Brain microvascular endothelial cell (primary cell): ENCODE data around the gene ADGRB3.
"Not testable (repeated sequence)": the region's sequence is repeated elsewhere in the genome, so short reads cannot be mapped to it uniquely, and the experiment has no call there.

Experiments
- DNase-seq: peaks from one replicate; pipeline ENCODE4 v3.0.0-alpha.2; 2020
- H3K27ac ChIP-seq: fragments of 250-450 bp; sonication (Bioruptor Pico); 2 replicates; pipeline ENCODE4 v1.5.1; 2020; ENCODE audit warnings: mild to moderate bottlenecking, moderate library complexity
- H3K27me3 ChIP-seq: fragments of 250-450 bp; sonication (Bioruptor Pico); replicated peaks from 2 replicates; pipeline ENCODE4 v1.5.1; 2020; ENCODE audit warnings: mild to moderate bottlenecking
- H3K36me3 ChIP-seq: fragments of 250-450 bp; sonication (Bioruptor Pico); replicated peaks from 2 replicates; pipeline ENCODE4 v1.5.1; 2020; ENCODE audit warnings: mild to moderate bottlenecking
- H3K4me3 ChIP-seq: 2 replicates; pipeline ENCODE4 v1.5.1; 2011; ENCODE audit warnings: low read depth, mild to moderate bottlenecking, control low read depth, low read length, moderate library complexity
- in situ Hi-C: cut with HindIII; loops from 2 replicates; pipeline ENCODE4 v1.10.0; 2017; ENCODE audit warnings: low sequenced_read_pairs, low pct_ligation_motif_present
- TF ChIP-seq, protein P1 (sequence below): IDR thresholded peaks from 2 replicates; pipeline ENCODE4 v1.5.1; 2011; ENCODE audit warnings: low read depth, mild to moderate bottlenecking, moderate library complexity, low read length, control low read depth, inconsistent platforms; ENCODE audit errors: missing control alignments

Gene ADGRB3

DNA sequence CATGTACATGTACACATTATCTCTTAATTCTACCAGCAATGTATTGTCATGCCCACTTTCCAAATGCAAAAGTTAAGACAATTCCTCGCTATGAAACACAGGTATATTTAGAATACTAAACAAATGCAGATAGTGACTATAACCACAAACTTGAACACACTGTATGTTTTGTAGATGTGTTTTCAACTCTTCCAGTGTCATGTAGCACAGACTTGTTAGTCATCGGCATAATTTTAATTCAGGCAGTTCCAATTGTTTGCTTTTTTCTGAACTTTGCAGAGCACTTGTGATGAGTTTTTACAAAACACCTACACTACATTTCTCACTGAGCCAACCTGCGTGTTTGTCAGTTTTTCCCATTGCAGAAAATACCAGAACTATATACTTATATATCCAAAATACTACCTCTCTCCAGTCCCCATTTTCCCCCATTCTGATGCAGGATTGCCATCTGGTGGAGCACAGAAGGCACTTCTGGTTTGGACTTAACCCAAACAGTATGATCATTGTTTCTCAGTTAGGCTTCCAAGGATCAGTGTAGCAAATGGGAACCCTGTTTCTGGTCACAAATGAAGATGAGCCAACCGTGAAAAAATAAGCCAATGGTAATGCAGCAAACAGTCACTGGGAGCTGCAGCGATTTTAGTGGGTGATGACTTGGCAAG lies 143.4 kb downstream of the ADGRB3 start:
- no peaks in the 10 kb centered on the region for H3K27me3 ChIP-seq
- peak; percentile 38 for DNase-seq
- TF ChIP-seq, protein P1, sequence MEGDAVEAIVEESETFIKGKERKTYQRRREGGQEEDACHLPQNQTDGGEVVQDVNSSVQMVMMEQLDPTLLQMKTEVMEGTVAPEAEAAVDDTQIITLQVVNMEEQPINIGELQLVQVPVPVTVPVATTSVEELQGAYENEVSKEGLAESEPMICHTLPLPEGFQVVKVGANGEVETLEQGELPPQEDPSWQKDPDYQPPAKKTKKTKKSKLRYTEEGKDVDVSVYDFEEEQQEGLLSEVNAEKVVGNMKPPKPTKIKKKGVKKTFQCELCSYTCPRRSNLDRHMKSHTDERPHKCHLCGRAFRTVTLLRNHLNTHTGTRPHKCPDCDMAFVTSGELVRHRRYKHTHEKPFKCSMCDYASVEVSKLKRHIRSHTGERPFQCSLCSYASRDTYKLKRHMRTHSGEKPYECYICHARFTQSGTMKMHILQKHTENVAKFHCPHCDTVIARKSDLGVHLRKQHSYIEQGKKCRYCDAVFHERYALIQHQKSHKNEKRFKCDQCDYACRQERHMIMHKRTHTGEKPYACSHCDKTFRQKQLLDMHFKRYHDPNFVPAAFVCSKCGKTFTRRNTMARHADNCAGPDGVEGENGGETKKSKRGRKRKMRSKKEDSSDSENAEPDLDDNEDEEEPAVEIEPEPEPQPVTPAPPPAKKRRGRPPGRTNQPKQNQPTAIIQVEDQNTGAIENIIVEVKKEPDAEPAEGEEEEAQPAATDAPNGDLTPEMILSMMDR, result peak; percentile 89

DNA sequence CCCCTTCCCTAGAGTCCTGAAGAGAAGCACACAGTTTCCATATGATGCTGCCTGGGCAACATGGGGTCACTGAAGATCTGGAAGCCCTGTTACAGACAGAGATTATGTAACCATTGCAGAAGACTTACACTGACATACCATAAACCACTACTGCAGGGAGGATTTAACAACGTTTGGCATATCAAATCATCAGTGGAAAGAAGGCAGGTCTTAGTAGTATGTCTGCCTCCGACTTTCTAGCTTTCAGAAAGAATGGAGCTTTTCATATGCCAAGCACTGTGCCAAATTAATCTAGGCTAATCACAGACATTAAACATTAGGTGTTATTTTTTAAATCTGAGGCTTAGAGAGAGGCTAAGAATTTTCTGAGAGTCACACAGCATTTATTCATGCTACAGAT lies 144.3 kb downstream of the ADGRB3 start:
- TF ChIP-seq, protein P1, result no peak
- Histone ChIP-seq H3K36me3 (no peaks in the 10 kb centered on the region), H3K27me3 (no peaks in the 10 kb centered on the region), H3K4me3 (no peak overlapping the region), H3K27ac (no peak overlapping the region)
- no peak for DNase-seq
- in situ Hi-C loops, result no loop called here

More for the DNA sequence above, 143.4 kb downstream of the ADGRB3 start:
- Histone ChIP-seq H3K4me3 (no peak overlapping the region), H3K27ac (no peak overlapping the region), H3K36me3 (no peaks in the 10 kb centered on the region)
- in situ Hi-C loops, result no loop called here

DNA sequence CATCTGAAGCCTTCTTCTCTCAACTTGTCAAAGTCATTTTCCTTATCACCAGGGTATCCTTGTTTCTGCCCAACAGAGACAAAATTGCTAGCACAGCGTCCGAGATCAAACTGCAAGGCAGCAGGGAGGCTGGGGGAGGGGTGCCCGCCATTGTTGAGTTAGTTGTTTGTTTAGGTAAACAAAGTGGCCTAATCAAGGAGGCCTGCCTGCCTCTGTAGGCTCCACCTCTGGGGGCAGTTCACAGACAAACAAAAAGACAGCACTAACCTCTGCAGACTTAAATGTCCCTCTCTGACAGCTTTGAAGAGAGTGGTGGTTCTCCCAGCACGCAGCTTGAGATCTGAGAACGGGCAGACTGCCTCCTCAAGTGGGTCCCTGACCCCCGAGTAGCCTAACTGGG lies 155.0 kb downstream of the ADGRB3 start:
- H3K36me3 ChIP-seq, H3K27me3 ChIP-seq, DNase-seq, H3K4me3 ChIP-seq, H3K27ac ChIP-seq, in situ Hi-C loops: not testable (repeated sequence)

DNA sequence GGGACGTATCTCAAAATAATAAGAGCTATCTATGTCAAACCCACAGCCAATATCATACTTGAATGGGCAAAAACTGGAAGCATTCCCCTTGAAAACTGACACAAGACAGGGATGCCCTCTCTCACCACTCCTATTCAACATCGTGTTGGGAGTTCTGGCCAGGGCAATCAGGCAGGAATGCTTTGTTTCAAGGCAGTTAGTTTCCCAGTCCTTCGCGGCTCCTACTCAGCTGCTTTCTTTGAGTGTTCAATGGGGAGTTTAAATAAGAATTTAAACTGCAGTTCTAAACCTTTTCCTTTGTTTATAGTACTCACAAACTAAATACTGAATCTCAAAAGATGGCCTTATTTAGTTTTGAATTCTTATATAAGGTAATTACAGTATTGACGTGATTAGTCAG lies 179.9 kb downstream of the ADGRB3 start:
- H3K36me3 ChIP-seq, H3K4me3 ChIP-seq, DNase-seq, H3K27ac ChIP-seq, in situ Hi-C loops, H3K27me3 ChIP-seq: not testable (repeated sequence)

DNA sequence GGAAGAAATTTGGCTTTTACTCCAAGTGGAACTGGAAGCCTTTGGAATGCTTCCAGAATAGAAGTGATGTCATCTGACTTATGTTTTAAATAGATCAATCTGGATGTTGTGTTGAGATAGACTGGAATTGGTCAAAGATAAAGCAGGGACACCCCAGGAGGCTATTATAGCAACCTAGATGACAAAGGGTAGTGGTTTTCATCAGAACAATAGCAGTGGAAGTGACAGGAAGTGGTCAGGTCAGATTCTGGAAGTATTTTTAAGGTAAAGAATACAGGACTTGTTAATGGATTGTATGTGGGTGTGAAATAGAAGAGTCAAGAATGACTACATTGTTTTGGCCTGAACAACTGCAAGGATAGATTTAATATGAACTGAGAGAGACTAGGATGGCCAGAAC lies 191.4 kb downstream of the ADGRB3 start:
- in situ Hi-C loops, result no loop called here
- Histone ChIP-seq H3K27me3 (no peaks in the 10 kb centered on the region), H3K27ac (no peak overlapping the region), H3K4me3 (no peak overlapping the region), H3K36me3 (no peaks in the 10 kb centered on the region)
- no peak for DNase-seq
- TF ChIP-seq, protein P1, result no peak

DNA sequence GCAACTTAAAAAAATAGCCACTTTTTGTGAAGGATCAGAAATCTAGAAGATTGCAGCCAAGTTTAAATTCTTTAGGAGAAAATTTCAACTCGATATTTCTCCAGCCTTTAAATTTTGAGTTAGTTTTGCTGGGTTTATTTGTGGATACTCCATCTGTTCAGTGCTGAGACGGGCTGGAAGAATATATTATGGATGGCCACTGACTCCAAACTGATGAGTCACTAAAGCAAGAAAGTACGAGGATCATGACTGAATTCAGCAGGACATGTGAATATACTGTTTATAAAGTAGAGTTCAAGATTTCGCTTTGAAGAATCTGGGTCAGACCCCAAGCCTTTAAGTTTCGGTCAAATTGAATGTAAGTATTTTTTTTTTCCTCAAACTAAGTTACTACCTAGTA lies 199.5 kb downstream of the ADGRB3 start:
- Histone ChIP-seq H3K27me3 (no peaks in the 10 kb centered on the region), H3K27ac (no peak overlapping the region), H3K36me3 (no peaks in the 10 kb centered on the region), H3K4me3 (no peak overlapping the region)
- TF ChIP-seq, protein P1, result no peak
- in situ Hi-C loops, result no loop called here
- DNase-seq, result peak; percentile 20

DNA sequence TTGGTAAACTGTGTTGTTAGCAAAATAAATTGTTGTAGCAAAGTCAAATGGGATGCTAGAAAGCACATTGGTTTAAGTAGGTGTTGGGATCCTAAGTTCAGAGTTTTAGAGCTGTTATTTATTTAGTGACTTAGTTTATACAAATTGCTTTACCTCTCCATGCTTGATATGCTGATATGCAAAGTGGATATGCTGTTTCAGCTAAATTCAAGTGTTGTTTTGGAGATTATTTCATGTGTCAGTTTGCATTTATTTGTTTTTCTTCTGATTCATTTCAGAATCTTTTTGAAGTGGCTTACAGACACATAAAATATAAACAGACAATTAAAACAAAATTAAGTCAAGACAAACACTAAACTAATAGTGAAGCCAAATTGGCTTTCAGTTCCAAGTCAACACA lies 203.5 kb downstream of the ADGRB3 start:
- H3K4me3 ChIP-seq, result no peak overlapping the region
- H3K27me3 ChIP-seq, result no peaks in the 10 kb centered on the region
- TF ChIP-seq, protein P1, result no peak
- H3K36me3 ChIP-seq, result no peaks in the 10 kb centered on the region
- in situ Hi-C loops, result no loop called here
- DNase-seq, result no peak
- no peak overlapping the region for H3K27ac ChIP-seq
